ACC112 (cell line): ENCODE results near the gene SDSL.

Source experiments
- H2AFZ ChIP-seq: fragments of 200-600 bp; sonication (generic); one replicate; pipeline ENCODE4 v1.6.0; 2017; ENCODE audit warnings: antibody characterized with exemption, low read length; ENCODE audit not compliant: unreplicated experiment
- H3K27ac ChIP-seq: fragments of 200-600 bp; sonication (generic); 2 replicates; pipeline ENCODE4 v1.5.1; 2014; ENCODE audit warnings: low read depth, mild to moderate bottlenecking, antibody characterized with exemption, low read length, moderate library complexity
- H3K27me3 ChIP-seq: fragments of 200-600 bp; sonication (generic); 2 replicates; pipeline ENCODE4 v1.6.1; 2014; ENCODE audit warnings: mild to moderate bottlenecking, antibody characterized with exemption, low read length, moderate library complexity, mixed read lengths; ENCODE audit not compliant: insufficient read depth
- H3K36me3 ChIP-seq: fragments of 200-600 bp; sonication (generic); 2 replicates; pipeline ENCODE4 v1.6.1; 2016; ENCODE audit warnings: mild to moderate bottlenecking, antibody characterized with exemption, low read length, moderate library complexity, mixed read lengths; ENCODE audit not compliant: insufficient read depth
- H3K4me1 ChIP-seq: fragments of 200-600 bp; sonication (generic); one replicate; pipeline ENCODE4 v1.6.1; 2016; ENCODE audit warnings: low read length, mixed read lengths; ENCODE audit not compliant: insufficient read depth, unreplicated experiment, control insufficient read depth
- H3K4me3 ChIP-seq: fragments of 200-600 bp; sonication (generic); 2 replicates; pipeline ENCODE4 v1.5.1; 2014; ENCODE audit warnings: mild to moderate bottlenecking, low read depth, low read length
- H3K79me2 ChIP-seq: fragments of 200-600 bp; sonication (generic); one replicate; pipeline ENCODE4 v1.6.0; 2016; ENCODE audit warnings: low read length; ENCODE audit not compliant: control insufficient read depth, unreplicated experiment, insufficient read depth

Gene SDSL

GRCh38 chr12:113422030-113422885, at the start of gene SDSL:
Gene SDSL (plus strand): TSS chr12:113422380. CDS start chr12:113427983, 5,603 bp downstream.
- H3K27me3 ChIP-seq = no peaks in the 10 kb centered on the region
- H3K79me2 ChIP-seq = peaks cover 14% of the 10 kb centered on the region
- peak within 1 kb of the TSS; percentile 82 for H3K27ac ChIP-seq
- peak within 1 kb of the TSS; percentile 89 for H3K4me3 ChIP-seq
- peaks cover 6% of the 10 kb centered on the region for H3K4me1 ChIP-seq
- H2AFZ ChIP-seq = peak within 1 kb of the TSS; percentile 48
- H3K36me3 ChIP-seq = no peaks in the 10 kb centered on the region

DNA sequence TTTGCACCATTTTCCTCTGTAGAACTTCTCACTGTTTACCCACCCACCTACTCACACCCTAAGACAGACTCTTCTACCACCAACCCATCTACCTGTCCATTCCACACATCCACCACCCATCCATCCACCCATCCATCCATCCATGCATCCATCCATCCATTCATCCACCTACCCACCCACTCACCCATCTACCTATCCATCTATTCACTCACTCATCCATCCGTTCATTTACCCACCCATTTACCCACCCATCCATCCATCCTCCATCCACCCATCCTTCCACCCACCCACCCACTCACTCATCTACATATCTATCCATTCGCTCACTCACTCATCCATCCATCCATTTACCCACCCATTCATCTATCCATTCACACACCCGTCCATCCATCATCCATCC, 48.7 kb upstream of the SDSL start:
- Histone ChIP-seq H3K36me3 (peaks cover 10% of the 10 kb centered on the region; the same call in 1 of the 2 replicates), H3K4me3 (no peak overlapping the region), H3K27me3 (no peaks in the 10 kb centered on the region), H3K4me1 (no peaks in the 10 kb centered on the region), H2AFZ (no peak overlapping the region), H3K79me2 (no peaks in the 10 kb centered on the region), H3K27ac (no peak overlapping the region)

DNA sequence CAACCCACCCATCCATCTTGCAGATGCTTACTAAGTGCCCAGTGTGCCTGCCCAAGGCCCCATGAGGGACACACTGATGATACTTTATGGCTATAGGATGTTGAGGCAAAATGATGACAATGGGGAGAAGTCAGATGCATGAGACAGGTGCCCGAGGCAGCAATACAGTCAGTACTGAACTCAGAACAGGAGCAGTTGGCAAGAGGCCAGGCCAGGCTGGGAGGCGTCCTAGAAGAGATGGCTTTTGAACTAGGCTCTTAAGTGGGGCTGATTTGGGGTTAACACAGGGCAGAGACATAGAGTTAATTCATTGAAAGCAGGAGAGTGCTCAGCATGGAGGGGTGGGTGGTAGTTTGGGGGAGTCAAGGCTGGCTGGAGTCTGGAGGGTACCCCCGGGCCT, 48.2 kb upstream of the SDSL start:
- Histone ChIP-seq H3K79me2 (no peaks in the 10 kb centered on the region), H3K4me1 (no peaks in the 10 kb centered on the region), H3K27me3 (no peaks in the 10 kb centered on the region), H3K27ac (no peak overlapping the region), H3K36me3 (peaks cover 10% of the 10 kb centered on the region; the same call in 1 of the 2 replicates), H2AFZ (no peak overlapping the region), H3K4me3 (no peak overlapping the region)

DNA sequence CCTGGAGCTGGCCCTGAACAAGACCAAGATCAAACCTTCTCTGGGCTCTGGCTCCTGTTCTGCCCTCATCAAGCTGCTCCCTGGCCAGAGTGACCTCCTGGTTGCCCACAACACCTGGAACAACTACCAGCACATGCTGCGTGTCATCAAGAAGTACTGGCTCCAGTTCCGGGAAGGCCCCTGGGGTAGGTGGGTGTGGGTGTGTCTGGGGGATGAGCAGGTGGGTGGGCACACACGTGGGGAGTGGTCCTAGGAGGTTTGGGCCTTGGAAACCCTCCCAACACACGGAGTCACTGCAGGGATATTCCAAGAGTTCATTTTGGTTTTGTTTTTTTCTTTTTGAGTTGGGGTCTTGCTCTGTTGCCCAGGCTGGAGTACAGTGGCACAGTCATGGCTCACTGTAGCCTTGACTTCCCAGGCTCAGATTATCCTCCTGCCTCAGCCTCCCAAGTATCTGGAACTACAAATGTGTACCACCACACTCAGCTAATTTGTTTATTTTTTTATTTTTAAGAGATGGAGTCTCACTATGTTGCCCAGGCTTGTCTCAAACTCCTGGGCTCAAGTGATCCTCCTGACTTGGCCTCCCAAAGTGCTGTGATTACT, 47.3 kb upstream of the SDSL start:
- Histone ChIP-seq H3K27ac (no peak overlapping the region), H3K4me3 (no peak overlapping the region), H3K79me2 (no peaks in the 10 kb centered on the region), H3K4me1 (no peaks in the 10 kb centered on the region), H3K27me3 (no peaks in the 10 kb centered on the region), H3K36me3 (peaks cover 10% of the 10 kb centered on the region; the same call in 1 of the 2 replicates), H2AFZ (no peak overlapping the region)

DNA sequence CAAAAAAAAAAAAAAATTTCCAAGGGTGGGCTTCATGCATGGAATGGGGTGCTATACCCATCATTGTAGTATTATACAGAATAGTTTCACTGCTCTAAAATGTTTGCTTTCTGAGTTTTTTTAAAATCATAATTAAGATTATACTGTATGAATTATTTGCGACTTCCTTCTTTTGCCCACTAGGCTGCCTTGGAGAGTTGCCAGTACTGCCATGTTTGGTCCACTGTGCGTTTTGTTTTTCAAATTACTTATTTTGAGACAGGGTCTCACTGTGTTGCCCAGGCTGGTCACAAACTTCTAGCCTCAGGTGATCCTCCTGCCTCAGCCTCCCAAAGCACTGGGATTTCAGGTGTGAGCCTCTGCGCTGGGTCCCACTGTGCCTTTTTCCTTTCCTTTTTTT, 43.9 kb upstream of the SDSL start:
- Histone ChIP-seq H3K36me3 (peaks cover 6% of the 10 kb centered on the region; the same call in 1 of the 2 replicates), H3K27ac (no peak overlapping the region), H3K27me3 (no peaks in the 10 kb centered on the region), H3K4me1 (no peaks in the 10 kb centered on the region), H3K4me3 (no peak overlapping the region), H3K79me2 (no peaks in the 10 kb centered on the region), H2AFZ (no peak overlapping the region)

DNA sequence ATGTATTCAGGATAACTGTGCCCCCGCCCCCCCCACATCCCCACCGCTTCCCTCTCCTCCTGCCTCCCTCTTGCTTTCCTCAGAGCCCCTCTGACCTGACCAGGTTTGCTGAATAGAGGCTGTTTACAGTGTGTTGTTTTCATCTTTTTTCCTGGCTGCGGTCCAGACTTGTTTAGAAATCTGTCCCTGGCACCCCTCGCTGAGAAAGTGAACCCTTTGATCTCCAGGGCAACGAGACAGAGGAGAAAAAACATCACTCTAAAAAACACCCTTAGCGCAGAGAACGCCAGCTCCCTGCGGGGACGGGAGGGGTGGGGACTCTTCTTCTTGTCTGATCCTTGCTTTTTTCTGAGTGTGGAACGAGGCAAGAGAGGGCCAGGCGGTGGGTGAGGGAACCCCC, 41.0 kb upstream of the SDSL start:
- H3K36me3 ChIP-seq = no peaks in the 10 kb centered on the region
- H3K27ac ChIP-seq = no peak overlapping the region
- no peaks in the 10 kb centered on the region for H3K4me1 ChIP-seq
- no peak overlapping the region for H3K4me3 ChIP-seq
- no peak overlapping the region for H2AFZ ChIP-seq
- no peaks in the 10 kb centered on the region for H3K79me2 ChIP-seq
- no peaks in the 10 kb centered on the region for H3K27me3 ChIP-seq

DNA sequence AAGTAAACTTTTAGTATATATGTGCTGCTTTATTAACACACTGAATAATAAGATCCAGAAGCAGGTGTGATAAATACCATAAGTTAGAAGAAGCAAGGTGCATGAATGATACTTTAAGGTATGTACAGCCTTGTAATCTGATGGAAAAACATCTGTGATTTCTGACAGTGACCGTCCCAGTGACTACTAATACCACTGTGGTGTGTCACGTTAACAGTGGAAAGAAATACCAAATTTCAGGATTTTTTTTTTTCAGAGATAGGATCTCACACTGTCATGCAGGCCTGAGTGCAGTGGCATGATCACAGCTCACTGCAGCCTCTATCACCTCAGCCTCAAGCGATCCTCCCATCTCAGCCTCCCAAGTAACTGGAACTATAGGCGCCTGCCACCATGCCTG, 40.0 kb upstream of the SDSL start:
- H3K4me1 ChIP-seq = no peaks in the 10 kb centered on the region

GRCh38 chr12:113384778-113385177, 37.4 kb upstream of the SDSL start:
- Histone ChIP-seq H3K36me3 (no peaks in the 10 kb centered on the region), H3K4me1 (no peaks in the 10 kb centered on the region)

More for the DNA sequence above, 40.0 kb upstream of the SDSL start:
- Histone ChIP-seq H2AFZ (no peak overlapping the region), H3K4me3 (no peak overlapping the region), H3K27me3 (no peaks in the 10 kb centered on the region), H3K36me3 (no peaks in the 10 kb centered on the region), H3K27ac (no peak overlapping the region), H3K79me2 (no peaks in the 10 kb centered on the region)

DNA sequence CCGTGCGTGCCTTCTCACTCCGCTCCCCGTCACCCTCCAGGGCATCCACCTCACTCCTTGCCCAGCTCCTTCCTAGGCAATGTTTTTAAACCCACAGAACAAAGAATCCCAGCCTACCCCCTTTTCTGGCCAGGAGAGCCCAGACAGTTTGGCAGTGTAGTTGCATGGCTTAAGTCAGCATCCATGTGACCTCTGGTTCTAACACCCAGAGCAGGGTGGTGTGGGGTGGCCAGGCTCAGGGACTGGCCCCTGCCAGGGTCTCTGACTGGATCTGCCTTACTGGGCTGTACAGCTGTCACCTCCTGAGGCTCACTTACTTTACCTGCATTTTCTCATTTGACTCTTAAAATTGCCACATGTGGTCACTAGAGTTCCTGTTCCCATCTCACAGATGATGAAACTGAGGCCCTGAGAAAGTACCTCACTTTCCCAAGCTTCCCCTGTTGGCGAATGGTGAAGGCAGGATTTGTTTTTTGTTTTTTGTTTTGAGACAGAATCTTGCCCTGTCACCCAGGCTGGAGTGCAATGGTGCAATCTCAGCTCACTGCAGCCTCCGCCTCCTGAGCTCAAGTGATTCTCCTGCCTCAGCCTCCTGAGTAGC, 36.8 kb upstream of the SDSL start:
- no peaks in the 10 kb centered on the region for H3K79me2 ChIP-seq
- H3K27ac ChIP-seq = no peak overlapping the region
- H3K36me3 ChIP-seq = peaks cover 3% of the 10 kb centered on the region; the same call in 1 of the 2 replicates
- H3K27me3 ChIP-seq = no peaks in the 10 kb centered on the region
- no peak overlapping the region for H2AFZ ChIP-seq
- no peaks in the 10 kb centered on the region for H3K4me1 ChIP-seq
- no peak overlapping the region for H3K4me3 ChIP-seq

More at GRCh38 chr12:113384778-113385177, 37.4 kb upstream of the SDSL start:
- Histone ChIP-seq H3K27me3 (no peaks in the 10 kb centered on the region), H2AFZ (no peak overlapping the region), H3K4me3 (no peak overlapping the region), H3K79me2 (no peaks in the 10 kb centered on the region), H3K27ac (no peak overlapping the region)

- H3K27me3 ChIP-seq = no peaks in the 10 kb centered on the region
Observed at GRCh38 chr12:113386866-113387566, 35.2 kb upstream of the SDSL start.

More at GRCh38 chr12:113386866-113387566, 35.2 kb upstream of the SDSL start:
- Histone ChIP-seq H3K79me2 (no peaks in the 10 kb centered on the region), H3K27ac (no peak overlapping the region), H3K4me1 (no peaks in the 10 kb centered on the region), H2AFZ (no peak overlapping the region), H3K36me3 (peaks cover 7% of the 10 kb centered on the region; the same call in 1 of the 2 replicates), H3K4me3 (no peak overlapping the region)
